HG02623 (cell line): Measurements from ENCODE around the gene TXK.
"Not testable (repeated sequence)": the region's sequence is repeated elsewhere in the genome, so short reads cannot be mapped to it uniquely, and the experiment has no call there.

ENCODE experiments used
- ATAC-seq: cut with Tn5 transposase; IDR thresholded peaks from one replicate; pipeline ENCODE4 v1.9.1; 2021; ENCODE audit warnings: moderate library complexity; ENCODE audit not compliant: unreplicated experiment

The TXK gene

DNA sequence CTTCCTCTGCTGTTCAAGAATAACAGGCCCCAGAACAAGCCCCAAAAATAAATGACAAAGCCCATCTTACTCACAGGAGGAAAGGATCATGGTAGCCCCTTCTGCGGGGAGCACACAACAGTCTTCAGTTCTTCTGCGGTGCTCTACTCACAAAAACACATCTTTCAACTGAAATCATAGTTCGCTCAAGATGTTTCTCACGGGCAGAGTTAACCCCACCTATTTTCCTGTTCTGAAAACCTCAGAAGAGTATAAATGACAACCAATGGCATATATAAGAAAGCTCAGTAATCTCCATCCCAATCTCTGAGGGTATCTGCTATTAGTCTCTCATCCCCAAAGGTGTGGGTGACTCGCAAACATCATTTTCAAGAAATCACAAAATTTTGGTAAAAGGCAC, at the start of gene TXK:
Gene TXK, minus strand, starts transcription at position 170 of the 400 bp plus-strand sequence. Its CDS starts 80 bp downstream, at position 90.
- no peak for ATAC-seq

DNA sequence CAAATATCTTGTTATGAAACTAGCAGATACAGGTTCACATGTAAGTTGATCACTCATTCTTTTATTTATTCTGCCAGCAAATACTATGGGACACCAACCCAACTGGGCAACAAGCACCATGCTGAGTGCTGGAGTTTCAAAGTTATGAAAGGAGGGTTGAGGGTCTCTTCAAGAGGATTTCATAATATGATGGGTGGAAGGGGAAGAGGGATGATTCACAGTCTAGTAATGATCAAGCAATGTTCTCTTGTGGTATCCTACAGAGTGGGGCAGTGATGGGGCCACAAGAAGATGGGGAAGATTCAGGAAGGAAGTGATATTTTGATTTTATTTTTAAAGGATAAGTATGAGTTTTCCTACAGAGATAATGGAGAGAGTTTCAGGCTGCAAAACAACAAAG, 46.2 kb upstream of the TXK start:
- no peak for ATAC-seq

DNA sequence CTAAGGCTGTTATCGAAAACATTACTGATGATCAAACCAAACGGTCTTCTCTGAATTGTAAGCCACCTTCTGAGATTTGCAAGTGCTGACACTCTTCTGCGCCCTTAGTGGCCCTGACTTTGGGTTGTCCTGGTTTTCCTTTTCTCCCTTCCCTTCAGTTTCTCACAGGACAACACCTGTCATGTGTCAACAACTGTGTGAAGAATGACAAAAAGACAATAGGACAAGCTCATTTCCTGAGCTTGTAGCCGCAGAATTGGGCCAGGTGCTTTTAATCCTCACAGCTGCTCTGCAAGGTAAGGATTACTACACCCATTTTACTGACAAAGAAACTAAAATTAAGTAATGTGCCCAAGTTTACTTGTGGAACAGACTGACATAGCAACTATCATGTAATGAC, 44.9 kb upstream of the TXK start:
- ATAC-seq: no peak

DNA sequence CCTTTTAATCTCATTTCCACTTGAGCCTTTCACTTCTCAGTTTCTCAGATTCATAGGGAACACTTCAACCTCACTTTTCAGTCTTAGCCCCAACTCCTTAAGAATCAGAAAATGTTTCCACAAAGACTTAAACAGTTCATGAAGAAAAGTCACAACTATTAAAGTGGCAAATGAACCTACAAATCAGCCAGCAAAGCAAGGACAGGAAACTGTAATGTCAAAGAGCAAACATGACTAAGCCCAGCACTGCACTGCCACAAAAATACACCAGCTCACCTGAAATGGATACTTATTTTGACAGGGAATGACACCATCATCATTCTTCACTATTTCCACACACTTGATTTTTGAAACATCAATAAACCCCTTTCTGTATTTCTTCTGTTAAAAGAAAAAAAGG, 41.8 kb upstream of the TXK start:
- ATAC-seq: no peak

DNA sequence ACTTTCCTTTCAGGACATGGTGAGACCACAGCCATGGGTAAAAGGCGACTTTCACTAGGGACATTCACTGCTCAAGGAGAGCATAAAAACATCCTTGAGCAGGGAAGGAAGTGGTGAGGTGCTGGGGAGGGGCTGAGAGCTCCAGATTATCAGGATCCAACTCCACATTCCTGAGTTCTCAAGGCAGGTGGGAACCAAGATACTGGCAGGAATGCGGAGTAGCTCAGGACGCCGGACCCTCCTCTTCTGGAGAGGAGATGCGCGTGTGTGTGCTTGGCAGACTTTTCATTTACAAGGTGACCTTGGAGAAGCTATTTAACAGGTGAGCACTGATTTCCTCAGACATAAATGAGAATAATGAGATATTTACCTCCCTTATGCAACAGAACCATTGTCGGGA, 41.3 kb upstream of the TXK start:
- no peak for ATAC-seq

DNA sequence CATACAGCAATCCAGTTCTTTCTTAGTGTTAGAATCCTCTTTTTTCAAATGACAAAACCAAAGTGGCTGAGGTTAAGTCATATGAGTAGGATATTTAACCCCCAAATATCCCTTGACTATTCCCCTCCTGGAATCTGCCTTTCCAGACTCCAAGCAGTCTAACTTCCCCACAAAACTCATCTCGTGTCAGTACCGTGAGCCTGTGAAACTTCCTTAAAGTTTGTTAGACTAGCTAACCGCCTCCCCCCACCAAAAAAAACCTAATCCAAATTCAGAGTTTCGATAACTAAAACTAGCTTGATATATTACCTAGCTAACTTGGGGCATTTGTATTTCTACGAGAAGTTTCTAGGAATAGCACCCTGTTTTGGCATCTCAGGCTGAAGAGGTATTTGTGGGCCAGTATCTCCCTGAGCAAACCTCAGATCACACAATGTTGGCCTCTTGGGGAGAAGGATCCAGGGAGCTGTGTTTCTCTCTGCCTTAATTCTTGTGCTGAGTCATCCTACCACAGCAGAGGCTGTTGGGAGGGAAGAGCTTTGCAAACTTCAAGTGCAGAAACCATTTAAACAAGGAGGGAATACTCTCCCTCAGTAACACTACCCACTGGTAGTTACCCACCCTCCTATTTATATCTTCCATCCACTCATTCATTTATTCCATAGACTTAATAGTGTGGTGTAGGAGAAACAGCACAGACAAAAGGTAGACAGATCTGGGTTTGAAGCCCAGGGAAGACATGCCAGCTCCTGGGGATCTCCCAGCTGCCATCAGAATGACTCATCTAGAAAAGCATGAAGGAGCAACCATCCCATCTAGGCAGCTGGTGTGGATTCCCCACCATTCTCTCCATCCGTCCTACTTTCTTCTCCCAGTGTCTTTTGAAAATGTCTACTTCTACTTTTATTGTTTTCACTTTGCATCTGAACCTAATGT, 39.3 kb upstream of the TXK start:
- peak; percentile 56 for ATAC-seq

DNA sequence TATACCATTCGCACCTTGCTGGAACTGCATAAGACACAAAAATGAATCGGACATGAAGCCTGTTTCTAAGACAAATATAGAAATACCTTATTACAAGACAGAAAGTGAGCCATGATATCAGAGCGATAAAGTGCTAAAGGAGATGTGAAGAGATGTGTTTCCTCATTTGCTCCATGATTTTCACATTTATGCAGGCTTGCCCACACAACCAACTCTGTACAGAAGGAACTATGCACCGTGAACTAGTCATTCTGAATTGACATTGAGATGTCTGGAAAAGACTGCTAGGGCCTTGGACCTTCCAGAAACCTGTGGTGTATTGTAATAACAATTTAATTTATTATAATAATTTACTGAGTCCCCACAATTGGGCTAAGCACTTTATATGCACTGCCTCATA, 38.6 kb upstream of the TXK start:
- ATAC-seq: no peak

DNA sequence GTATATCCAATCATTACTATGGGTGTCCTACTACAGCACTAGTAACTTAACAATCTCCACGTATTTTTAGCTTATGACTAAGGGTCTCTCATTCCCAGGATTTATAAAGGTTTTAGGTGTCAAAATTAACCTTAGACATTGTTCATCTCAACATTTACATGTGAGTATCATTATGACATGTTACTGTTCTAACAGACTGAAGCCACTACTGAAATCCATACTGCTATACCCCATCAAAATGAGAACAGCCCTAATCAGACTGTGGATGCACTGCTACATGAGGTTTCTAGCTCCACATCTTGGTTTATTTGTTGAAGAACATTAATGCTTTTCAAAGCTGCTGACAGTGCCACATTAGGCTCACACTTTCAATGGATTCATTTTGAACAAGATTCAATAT, 35.6 kb upstream of the TXK start:
- no peak for ATAC-seq

DNA sequence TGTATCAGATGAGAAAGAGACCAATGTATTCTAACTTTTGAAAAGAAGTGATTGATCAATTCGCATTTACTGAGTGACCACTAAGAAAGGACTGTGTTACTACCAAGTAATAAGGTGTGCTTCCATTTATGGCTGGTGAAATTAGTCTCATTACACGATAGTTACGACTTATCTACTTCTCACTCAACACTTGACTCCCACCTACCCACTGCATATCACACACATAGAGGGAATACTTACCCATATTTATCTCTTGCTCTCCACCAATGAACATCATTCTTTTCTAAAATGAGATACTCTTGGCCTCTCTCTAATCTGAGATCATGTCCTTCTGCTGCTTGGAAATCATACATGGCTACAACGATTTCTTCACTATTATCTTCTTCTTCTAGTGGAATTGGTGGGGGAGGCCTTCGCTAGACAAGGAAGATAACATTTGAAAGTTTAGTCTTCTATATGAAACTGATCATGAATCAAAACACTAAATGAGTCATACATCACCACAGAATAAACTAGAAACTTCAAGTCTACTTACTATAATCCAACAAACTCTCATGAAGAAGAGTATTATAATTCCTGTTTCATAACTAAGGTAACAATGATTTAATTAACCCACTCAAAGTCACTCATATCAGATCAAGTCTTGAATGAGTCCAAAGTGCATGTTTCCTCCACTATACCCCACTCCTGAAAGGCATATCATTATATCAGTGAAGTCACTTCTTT, 33.7 kb upstream of the TXK start:
- ATAC-seq: no peak

DNA sequence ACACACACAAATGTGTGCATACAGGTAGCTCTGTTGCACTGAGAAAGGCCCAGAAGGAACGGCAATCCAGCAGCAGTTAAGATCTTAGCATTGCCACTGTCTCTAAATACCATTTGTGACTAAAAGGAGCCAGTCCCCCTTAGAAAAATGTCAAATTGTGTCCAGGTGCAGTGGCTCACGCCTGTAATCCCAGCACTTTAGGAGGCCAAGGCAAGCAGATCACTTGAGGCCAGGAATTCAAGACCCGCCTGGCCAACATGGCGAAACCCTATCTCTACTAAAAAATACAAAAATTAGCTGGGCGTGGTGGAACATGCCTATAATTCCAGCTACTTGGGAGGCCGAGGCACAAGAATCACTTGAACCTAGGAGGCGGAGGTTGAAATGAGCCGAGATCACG, 30.5 kb upstream of the TXK start:
- not testable (repeated sequence) for ATAC-seq

DNA sequence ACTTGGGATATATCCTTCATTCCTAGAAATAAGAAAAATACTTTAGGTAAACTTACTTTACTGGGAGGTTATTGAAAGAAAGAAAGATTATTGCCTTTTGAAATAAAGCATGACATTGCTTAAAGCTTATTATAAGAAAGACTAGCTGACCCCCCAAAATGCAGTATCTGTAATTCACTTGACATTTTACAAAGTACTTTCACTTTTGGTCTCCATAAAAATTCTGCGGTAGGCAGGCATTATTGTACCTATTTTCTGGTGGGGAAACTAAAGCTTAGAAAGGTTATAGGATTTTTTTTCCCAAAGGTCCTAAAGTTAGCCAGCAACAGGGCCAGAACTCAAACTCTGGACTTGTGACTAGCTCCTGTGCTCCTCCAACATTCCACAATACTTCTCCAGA, 29.7 kb upstream of the TXK start:
- no peak for ATAC-seq

DNA sequence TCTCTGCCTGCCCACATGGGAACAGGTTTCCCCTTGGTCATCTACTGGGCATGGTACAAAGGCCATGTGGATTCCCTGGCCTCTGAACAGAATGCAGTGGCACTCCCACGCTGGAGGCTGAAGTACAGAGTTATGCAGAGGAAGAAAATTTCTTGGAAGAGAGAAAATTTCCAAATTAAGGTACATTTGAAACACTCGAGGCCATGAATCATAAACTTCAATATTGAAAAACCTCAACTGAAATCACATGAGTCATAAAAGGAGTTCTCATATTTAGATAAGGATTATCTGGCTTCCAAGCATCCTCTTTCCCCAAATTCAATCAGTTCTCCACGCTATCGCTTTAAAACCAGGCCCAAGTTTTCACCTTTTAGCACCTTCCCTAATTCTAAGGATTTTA, 28.1 kb upstream of the TXK start:
- no peak for ATAC-seq

DNA sequence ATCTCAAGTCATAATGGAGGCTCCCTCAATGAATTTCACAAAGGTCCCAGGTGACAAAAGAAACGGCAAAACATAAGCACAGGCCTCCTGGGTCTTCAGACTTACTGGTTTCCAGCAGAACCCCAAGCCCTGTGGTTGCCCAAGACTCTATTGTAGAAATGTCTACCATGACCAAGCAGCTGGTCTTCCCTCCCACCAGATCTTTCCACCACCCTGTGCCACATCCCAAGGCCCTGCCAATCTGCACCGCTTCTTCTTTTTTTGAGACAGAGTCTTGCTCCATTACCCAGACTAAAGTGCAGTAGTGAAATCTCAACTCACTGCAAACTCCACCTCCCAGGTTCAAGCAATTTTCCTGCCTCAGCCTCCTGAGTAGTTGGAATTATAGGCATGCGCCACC, 23.2 kb upstream of the TXK start:
- no peak for ATAC-seq

DNA sequence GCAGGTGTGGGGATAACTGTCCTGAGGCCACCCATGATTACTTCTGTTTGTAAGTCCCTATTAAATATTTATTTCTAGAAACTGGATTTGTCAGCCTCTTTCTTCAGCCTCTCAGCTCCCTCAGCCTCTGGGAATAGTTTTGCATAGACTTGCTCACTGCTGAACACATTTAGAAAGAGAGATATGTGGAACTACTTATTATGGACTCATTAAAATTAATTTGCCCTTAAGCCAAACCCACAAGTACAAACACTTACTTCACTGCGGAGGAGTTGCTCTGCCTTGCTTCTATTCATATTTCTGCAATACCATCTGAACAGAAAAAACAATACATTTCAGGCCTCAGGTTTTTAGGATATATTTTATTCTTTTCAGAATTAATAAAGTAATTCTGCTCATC, 22.4 kb upstream of the TXK start:
- ATAC-seq: no peak

DNA sequence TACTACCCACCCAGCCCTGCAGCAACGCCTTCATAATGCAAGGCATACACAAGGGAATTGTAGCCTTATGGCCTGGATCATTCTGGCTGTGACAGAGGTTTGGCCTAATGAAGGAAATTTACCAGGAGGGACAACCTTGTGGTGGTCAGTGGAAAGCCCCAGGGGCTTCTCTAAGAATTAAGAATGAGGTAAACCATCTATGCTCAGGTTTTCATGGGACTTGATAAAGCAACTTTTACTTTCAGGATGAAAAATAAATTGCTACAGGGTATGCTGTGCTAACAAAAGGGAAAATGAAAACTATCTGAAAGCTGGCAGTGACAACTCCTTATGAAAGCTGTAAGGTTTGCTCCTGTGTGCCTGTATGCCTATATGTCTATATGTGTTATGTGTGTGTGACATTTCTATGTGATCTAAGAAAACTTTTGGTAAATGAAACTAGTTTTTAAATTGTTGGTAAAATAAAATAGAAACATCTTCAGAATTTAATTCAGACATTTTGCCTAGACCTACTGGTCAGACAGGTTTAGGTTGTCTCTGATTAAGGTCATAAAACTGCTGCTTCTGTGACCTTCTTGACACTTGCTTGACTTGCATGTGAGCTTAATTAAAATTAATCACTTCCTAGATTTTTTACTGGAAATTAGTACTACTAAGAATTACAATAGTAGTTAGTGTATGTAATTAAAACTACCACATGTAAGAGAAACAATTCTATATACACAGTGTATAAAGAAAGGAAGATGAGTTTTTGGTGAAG, 19.9 kb upstream of the TXK start:
- ATAC-seq: peak; percentile 82

DNA sequence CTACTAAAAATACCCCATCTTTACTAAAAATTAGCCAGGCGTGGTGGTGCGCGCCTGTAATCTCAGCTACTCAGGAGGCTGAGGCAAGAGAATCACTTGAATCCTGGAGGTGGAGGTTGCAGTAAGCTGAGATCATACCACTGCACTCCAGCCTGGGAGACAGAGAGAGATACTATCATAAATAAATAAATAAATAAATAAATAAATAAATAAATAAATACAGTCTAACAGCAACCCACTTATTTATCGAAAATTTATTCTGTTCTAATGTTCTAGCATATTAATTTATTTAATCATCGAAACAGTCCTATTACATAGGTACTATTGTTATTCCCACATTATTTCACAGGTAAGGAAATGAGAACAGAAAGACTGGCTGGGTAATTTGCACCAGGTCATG, 18.2 kb upstream of the TXK start:
- no peak for ATAC-seq

DNA sequence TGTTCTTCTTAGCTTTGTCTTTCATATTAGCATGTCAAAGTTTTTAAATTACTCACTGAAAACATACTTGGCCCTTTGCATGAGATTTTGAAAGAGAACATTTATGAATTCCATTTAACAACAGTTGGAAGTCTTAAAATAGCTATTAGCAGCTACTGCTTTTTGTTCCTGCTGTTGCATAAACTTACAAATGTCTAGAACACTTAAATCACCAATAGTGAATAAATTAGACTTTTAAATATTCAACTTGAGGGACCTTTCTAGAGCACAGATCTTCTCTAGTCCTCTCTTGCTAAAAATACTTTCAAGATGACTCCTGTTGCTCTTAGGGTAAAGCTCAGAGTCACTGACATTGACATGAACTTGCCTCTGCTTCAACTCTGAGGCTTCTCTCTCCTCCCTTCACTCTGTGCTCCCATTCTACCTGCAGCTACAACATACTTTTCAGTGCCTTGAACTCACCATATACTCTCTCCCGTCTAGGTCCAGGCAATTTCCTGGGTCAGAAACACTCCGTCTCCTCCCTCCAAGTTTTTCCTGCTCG, 15.8 kb upstream of the TXK start:
- no peak for ATAC-seq

DNA sequence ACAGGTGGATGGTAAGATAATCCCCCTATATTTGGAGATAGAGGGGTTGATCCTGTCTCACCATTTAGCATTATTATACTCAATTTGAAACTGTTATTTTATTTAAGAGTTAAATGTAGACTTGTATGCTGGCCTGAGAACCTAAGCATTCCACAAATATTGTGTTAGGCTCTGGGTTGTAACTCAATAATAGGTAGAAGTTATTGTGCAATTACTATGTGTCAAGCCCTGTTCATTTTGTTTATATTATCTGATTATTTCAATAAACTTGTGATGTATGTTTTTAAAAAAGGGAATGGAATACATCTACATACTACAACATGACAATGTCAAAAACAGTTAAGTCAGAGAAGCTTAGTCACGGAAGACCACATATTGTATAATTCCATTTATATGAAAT, 13.6 kb upstream of the TXK start:
- no peak for ATAC-seq

DNA sequence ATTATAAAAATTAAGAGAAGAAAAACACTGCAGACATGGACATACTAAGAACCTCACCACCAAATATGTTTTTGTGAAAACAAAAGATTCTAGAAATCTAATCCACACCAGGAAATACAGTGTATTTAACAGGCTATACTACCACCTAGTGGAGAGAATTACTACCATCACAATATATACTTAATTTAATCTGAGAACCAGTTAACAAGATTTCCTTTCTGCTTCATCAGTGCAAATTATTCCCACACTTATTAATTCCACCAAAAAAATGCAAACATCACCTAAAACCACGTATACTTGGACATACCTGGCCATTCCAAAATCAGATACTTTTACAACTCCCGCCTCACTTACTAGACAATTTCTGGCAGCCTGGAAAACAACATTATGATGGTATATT, 7.0 kb upstream of the TXK start:
- ATAC-seq: no peak

DNA sequence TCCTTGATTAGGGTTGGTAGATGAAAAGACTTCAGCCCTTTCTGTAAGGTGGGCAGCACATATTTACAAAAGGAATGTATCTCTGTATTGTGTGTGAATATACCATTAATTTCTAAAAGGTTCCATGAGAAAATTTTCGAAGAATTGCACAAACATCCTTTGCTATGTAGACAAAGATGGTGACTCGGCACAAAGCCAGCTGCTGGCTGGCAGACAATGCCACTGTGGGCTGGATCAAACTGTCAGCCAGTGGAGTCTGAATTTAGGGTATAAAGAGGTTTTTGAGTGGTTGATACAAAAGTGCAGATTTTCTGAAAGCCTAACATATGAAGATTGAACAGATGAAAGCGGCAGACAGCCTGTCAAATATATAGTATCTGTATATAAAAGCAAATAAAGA, 5.6 kb upstream of the TXK start:
- ATAC-seq: no peak

DNA sequence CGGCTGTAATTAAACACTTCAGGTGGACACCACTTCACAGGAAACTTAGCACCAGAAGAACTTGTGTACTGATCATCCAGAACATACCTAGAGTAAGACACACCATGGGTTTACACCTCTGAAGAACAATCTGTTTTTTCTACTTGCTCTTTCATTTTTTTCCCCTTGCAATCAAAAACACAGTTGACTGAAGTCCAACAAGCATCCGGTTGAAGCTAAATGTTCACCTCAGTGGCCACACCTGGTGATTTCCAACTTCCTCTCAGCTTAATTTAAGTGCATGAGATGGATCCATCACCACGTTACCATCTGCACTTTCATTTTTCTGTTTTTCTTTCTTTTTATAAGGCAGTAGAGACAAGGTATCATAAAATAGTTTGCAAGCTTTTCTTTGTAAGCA, 4.9 kb upstream of the TXK start:
- ATAC-seq: peak; percentile 79
